GM18498 (cell line): ENCODE measurements around the gene GPR89B.
"Not testable (repeated sequence)": the region's sequence is repeated elsewhere in the genome, so short reads cannot be mapped to it uniquely, and the experiment has no call there.

Experiments
- ATAC-seq: cut with Tn5 transposase; IDR thresholded peaks from one replicate; pipeline ENCODE4 v1.9.1; 2021; ENCODE audit warnings: mild to moderate bottlenecking, moderate library complexity; ENCODE audit not compliant: unreplicated experiment

GPR89B gene

GRCh38 chr1:147928236-147929132 is at the start of gene GPR89B:
Gene GPR89B (plus strand): TSS chr1:147928420. CDS start chr1:147928537, 117 bp downstream.
- peak; percentile 97 for ATAC-seq

GRCh38 chr1:147879911-147880310 is 48.3 kb upstream of the GPR89B start:
- no peak for ATAC-seq

- no peak for ATAC-seq
Measured at GRCh38 chr1:147882535-147882934, 45.7 kb upstream of the GPR89B start.

- peak; percentile 82 for ATAC-seq
Measured at GRCh38 chr1:147890177-147890790, 37.9 kb upstream of the GPR89B start.

- no peak for ATAC-seq
Measured at GRCh38 chr1:147891088-147891487, 37.1 kb upstream of the GPR89B start.

- ATAC-seq: no peak
Measured at GRCh38 chr1:147892216-147892615, 36.0 kb upstream of the GPR89B start.

GRCh38 chr1:147892731-147893214 is 35.4 kb upstream of the GPR89B start:
- ATAC-seq: no peak

- ATAC-seq: no peak
Measured at GRCh38 chr1:147895123-147895522, 33.1 kb upstream of the GPR89B start.

- ATAC-seq: no peak
Measured at GRCh38 chr1:147897029-147897752, 31.0 kb upstream of the GPR89B start.

GRCh38 chr1:147897789-147898188 is 30.4 kb upstream of the GPR89B start:
- no peak for ATAC-seq

GRCh38 chr1:147902253-147902845 is 25.9 kb upstream of the GPR89B start, which contains the start of gene GJA8:
Gene GJA8 (plus strand): TSS chr1:147902795. CDS start chr1:147907956, 5,161 bp downstream.
- ATAC-seq: no peak

GRCh38 chr1:147904726-147905125 is 23.5 kb upstream of the GPR89B start:
- peak; percentile 44 for ATAC-seq

- no peak for ATAC-seq
Measured at GRCh38 chr1:147907786-147908509, 20.3 kb upstream of the GPR89B start.

- no peak for ATAC-seq
Measured at GRCh38 chr1:147912553-147912952, 15.7 kb upstream of the GPR89B start.

GRCh38 chr1:147913362-147913942 is 14.8 kb upstream of the GPR89B start:
- no peak for ATAC-seq

- ATAC-seq: no peak
Measured at GRCh38 chr1:147919896-147920295, 8.3 kb upstream of the GPR89B start.

GRCh38 chr1:147924813-147925212 is 3.4 kb upstream of the GPR89B start:
- ATAC-seq: no peak

- not testable (repeated sequence) for ATAC-seq
Measured at GRCh38 chr1:147927215-147927614, 1.0 kb upstream of the GPR89B start.

- not testable (repeated sequence) for ATAC-seq
Measured at GRCh38 chr1:147927689-147928088, 531 bp upstream of the GPR89B start.

GRCh38 chr1:147931137-147931536 is 2.9 kb downstream of the GPR89B start:
- ATAC-seq: not testable (repeated sequence)
